22Rv1 (cell line): ENCODE data around the gene OR51D1.

Source experiments
- H3K27ac ChIP-seq: fragments of 450-650 bp; 2 replicates; pipeline ENCODE4 v1.5.1; 2017
- CTCF ChIP-seq: fragments of 450-650 bp; IDR thresholded peaks from 2 replicates; pipeline ENCODE4 v1.5.1; 2017; ENCODE audit warnings: mild to moderate bottlenecking
- ZFX ChIP-seq: fragments of 450-650 bp; IDR thresholded peaks from 2 replicates; pipeline ENCODE4 v1.6.1; 2017; ENCODE audit warnings: antibody characterized with exemption, borderline replicate concordance

OR51D1 gene

GRCh38 chr11:4682623-4683419, 45.5 kb downstream of the OR51D1 start:
- TF ChIP-seq CTCF, result no peak
- H3K27ac ChIP-seq, result no peak overlapping the region

- H3K27ac ChIP-seq, result no peak overlapping the region
- TF ChIP-seq ZFX, result no peak
- TF ChIP-seq CTCF, result no peak
These were observed 47.5 kb downstream of the OR51D1 start for GRCh38 chr11:4684631-4685285.
